GM10248 (cell line): ENCODE results near the gene SLC4A3.
A peak's percentile ranks its signal among the peaks of the same experiment; 100 is the strongest.

Experiments used
- CTCF ChIA-PET: fragments of 300-600 bp; sonication (Branson Sonifier 250); formaldehyde crosslinking; extraction: SDS; loops from one replicate; lab custom pipeline; 2021; ENCODE audit warnings: antibody characterized with exemption; lab: Yijun Ruan, JAX
- POLR2A ChIA-PET: fragments of 350-650 bp; sonication (Branson Sonifier 250); formaldehyde crosslinking; extraction: SDS; loops from one replicate; lab custom pipeline; 2020; ENCODE audit warnings: antibody characterized with exemption; lab: Yijun Ruan, JAX
- DNase-seq: peaks from one replicate; pipeline ENCODE4 v3.0.0; 2012; ENCODE audit errors: extremely low spot score
- TF ChIP-seq, protein P1 (sequence below): IDR thresholded peaks from 2 replicates; pipeline ENCODE4 v1.5.1; 2012; ENCODE audit warnings: mild to moderate bottlenecking, low read depth; ENCODE audit errors: extremely low read depth, missing control alignments, control extremely low read depth

The SLC4A3 gene

DNA sequence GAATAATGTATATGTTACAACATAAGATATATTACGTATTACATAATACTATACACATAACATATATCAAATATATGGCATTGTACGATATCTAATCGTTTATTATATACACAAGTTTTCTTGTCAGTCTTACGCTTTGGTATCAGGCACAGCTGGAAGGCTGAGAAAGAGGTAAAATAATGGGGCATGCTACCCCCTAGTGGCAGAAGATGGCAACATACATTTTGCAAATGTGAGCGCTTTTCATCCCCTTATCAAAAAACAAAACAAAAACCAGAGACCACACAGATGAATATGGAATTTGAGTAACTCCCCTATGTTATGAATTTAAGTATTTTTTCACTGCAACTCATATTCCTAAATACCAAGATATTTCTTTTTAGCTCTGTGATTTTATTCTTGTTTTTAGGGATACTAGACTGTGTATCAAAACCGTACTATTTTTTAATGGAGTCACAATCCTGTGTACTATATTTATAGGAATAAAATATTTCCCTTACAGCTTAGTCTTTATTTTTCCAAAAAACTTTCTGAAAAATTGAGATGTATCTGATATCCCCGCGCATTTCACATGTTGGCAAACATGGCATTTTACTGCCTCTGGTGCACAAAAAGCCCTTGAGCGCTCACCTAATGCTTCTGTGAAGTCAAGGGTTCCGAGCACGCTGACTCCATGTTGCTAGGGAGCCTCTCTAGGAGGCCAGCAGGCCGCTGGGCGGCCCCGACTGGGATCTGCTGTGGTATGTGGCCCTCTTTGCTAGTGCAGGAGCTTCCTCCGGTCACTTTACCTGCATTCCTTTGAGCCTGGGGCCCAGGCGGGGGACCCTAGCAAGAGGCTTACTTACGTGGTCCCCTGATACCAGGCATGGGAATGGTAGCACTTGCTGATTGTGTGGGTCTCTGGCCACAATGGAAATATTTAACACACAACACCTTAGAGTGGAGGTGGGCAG is 62.5 kb downstream of the SLC4A3 start:
- DNase-seq = peak; percentile 70
- TF ChIP-seq, protein P1, sequence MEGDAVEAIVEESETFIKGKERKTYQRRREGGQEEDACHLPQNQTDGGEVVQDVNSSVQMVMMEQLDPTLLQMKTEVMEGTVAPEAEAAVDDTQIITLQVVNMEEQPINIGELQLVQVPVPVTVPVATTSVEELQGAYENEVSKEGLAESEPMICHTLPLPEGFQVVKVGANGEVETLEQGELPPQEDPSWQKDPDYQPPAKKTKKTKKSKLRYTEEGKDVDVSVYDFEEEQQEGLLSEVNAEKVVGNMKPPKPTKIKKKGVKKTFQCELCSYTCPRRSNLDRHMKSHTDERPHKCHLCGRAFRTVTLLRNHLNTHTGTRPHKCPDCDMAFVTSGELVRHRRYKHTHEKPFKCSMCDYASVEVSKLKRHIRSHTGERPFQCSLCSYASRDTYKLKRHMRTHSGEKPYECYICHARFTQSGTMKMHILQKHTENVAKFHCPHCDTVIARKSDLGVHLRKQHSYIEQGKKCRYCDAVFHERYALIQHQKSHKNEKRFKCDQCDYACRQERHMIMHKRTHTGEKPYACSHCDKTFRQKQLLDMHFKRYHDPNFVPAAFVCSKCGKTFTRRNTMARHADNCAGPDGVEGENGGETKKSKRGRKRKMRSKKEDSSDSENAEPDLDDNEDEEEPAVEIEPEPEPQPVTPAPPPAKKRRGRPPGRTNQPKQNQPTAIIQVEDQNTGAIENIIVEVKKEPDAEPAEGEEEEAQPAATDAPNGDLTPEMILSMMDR = peak; percentile 68
- CTCF ChIA-PET = interaction anchor here (0.8 to 9.2 kb wide), 29 partner anchors 9 to 213 kb away, joined by 3 to 80 read pairs (median 6); partner anchors contain the start of genes CHPF, GMPPA and TMEM198
- POLR2A ChIA-PET = no interaction called here

DNA sequence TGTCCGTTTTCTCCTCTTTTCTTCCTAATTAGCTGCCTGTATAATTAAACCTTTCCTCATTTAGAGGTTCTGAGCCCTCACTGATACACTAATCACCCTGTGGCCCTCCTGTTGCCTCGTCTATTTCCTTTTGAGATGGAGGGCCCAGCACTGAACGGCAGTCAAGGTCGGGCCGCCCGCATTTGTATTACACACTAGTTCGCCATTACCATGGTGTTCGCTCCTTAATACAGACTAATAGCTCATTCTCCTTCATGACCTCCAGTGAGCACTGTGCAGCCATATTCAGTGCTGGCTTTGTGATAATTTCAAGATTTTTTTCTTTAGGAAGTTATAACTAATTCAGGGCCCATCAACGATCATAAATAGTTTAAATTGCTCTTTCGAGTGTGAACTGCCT is 64.1 kb downstream of the SLC4A3 start:
- POLR2A ChIA-PET = no interaction called here
- TF ChIP-seq, protein P1 = no peak
- no peak for DNase-seq
- CTCF ChIA-PET = interaction anchor here (1.2 to 9.2 kb wide), 4 partner anchors 12 to 196 kb away, joined by 3 to 80 read pairs (median 27); partner anchors contain the start of genes CHPF and TMEM198
